Vagina (tissue), 2 donors: ENCODE data around the gene WDR48. TPM values are rescaled to one million over a fixed set of nuclear protein-coding genes. Genes with fewer than 3 reads are reported as not detected.

Experiments used
- DNase-seq, 2 donors: peaks; one replicate each; pipeline ENCODE4 v3.0.0-alpha.2; 2017; ENCODE audit errors: extremely low spot score in 2 of 2
- H3K27ac ChIP-seq: fragments of 200-600 bp; sonication (generic); one replicate; pipeline ENCODE4 v1.5.1; 2019
- H3K27me3 ChIP-seq: fragments of 200-600 bp; sonication (generic); one replicate; pipeline ENCODE4 v1.5.1; 2019
- H3K36me3 ChIP-seq, 2 donors: fragments of 200-600 bp; sonication (generic); one replicate each; pipeline ENCODE4 v1.5.1; 2017 to 2019
- H3K4me1 ChIP-seq: fragments of 200-600 bp; sonication (generic); one replicate; pipeline ENCODE4 v1.5.1; 2019
- H3K4me3 ChIP-seq, 2 donors: fragments of 200-600 bp; sonication (generic); 1 replicate in 1 of 2; 2 replicates in 1 of 2; pipeline ENCODE4 v1.5.1; 2016 to 2019
- H3K9me3 ChIP-seq: fragments of 200-600 bp; sonication (generic); one replicate; pipeline ENCODE4 v1.5.1; 2019
- POLR2A ChIP-seq, 2 donors: fragments of 450-650 bp; IDR thresholded peaks; one replicate each; pipeline ENCODE4 v1.6.1; 2017; ENCODE audit warnings: antibody characterized with exemption in 2 of 2, mild to moderate bottlenecking in 2 of 2, moderate library complexity in 2 of 2
- POLR2AphosphoS5 ChIP-seq, 2 donors: sonication (generic); formaldehyde crosslinking; IDR thresholded peaks; one replicate each; pipeline ENCODE4 v1.9.0; 2017; ENCODE audit warnings: antibody characterized with exemption in 2 of 2, mild to moderate bottlenecking in 2 of 2, low read depth in 1 of 2; ENCODE audit not compliant: insufficient read depth in 1 of 2
- intact Hi-C: fragments of 100-400 bp; cut with DNase I; formaldehyde crosslinking; loops from one replicate; pipeline ENCODE4 v1.15.1; 2023
- total RNA-seq: library from RNA; depleted of rRNA; stranded (reverse); fragments of >200 nt; gene quantifications from one replicate; pipeline ENCODE4 v1.2.3, GENCODE V29; 2016
- TF ChIP-seq, protein P1 (sequence below), 3 experiments: fragments of 450-650 bp in 2 of 3; fragments of 200-600 bp in 1 of 3; sonication (generic) in 1 of 3; IDR thresholded peaks; one replicate each; pipeline ENCODE4 v1.5.1; 2017 to 2019; ENCODE audit warnings: antibody characterized with exemption in 3 of 3, mild to moderate bottlenecking in 2 of 3, moderate library complexity in 2 of 3

Gene WDR48
- total RNA-seq, 1 donor from 2014 or later: 43.7 TPM

DNA sequence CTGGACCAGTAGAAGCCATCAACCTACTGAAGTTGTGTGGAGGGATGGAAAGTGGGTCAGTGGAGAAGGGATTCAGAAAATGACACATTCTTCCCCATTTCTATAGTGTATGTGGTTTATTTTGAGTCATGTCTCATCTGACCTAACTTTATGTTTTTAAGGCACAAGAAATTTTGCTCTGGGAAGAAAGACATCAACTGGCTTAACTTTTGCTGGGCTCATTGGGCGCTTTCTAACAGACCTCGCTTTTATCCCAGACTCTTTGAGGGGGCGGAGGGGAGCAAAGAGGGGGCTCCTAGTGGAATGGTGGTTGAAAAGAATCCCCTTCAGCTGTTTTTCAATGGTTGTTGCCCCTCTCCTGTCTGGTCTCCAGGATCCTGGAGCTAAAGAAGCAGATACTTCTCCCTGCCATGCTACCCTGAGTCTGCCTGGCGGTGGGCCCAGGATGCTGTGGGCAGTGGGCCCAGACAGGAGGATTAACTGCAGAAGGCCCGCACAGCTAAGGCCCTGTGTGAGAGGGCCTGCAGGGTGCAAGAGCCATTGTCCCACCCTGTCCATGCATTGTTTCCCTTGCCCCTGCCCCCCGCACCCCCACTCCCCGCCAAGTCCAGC lies 87.1 kb downstream of the WDR48 start:
- TF ChIP-seq POLR2A (IDR thresholded peaks at IDR 0.05) (no peak), POLR2AphosphoS5 (IDR thresholded peaks at IDR 0.05; ENCODE audit: insufficient read depth in 1 of 2, low read depth in 1 of 2) (no peak)
- TF ChIP-seq, protein P1, sequence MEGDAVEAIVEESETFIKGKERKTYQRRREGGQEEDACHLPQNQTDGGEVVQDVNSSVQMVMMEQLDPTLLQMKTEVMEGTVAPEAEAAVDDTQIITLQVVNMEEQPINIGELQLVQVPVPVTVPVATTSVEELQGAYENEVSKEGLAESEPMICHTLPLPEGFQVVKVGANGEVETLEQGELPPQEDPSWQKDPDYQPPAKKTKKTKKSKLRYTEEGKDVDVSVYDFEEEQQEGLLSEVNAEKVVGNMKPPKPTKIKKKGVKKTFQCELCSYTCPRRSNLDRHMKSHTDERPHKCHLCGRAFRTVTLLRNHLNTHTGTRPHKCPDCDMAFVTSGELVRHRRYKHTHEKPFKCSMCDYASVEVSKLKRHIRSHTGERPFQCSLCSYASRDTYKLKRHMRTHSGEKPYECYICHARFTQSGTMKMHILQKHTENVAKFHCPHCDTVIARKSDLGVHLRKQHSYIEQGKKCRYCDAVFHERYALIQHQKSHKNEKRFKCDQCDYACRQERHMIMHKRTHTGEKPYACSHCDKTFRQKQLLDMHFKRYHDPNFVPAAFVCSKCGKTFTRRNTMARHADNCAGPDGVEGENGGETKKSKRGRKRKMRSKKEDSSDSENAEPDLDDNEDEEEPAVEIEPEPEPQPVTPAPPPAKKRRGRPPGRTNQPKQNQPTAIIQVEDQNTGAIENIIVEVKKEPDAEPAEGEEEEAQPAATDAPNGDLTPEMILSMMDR (IDR thresholded peaks at IDR 0.05): no peak
- Histone ChIP-seq H3K27ac (no peak overlapping the region), H3K27me3 (no peaks in the 10 kb centered on the region), H3K4me3 (no peak overlapping the region), H3K9me3 (no peaks in the 10 kb centered on the region), H3K36me3 (peaks cover 0 to 32% of the 10 kb centered on the region in 2 donors), H3K4me1 (peaks cover 61% of the 10 kb centered on the region)
- no peak for DNase-seq
- intact Hi-C loops: no loop called here

DNA sequence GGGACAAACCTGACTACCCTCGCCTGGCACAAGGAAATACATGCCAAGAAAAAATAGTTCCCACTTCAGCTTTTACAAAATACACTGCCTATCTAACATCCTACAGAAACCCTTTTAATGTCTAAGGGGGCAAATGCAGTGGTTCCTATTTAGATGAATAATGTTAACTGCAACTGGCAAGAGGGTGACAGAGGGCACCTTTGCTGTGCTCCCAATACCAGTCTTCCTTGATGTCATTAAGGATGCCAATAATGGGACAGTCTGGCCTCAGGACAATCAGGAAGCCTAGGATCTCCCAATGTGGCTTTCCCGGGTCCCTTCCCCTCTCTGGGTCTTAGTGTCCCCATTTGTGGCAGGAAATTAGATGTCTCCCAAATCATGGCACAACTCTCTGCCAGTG lies 87.6 kb downstream of the WDR48 start:
- Histone ChIP-seq H3K27me3 (no peaks in the 10 kb centered on the region), H3K27ac (no peak overlapping the region), H3K4me1 (peaks cover 61% of the 10 kb centered on the region), H3K4me3 (no peak overlapping the region), H3K9me3 (no peaks in the 10 kb centered on the region), H3K36me3 (peaks cover 0 to 37% of the 10 kb centered on the region in 2 donors)
- intact Hi-C loops: no loop called here
- DNase-seq: no peak
- TF ChIP-seq POLR2A (IDR thresholded peaks at IDR 0.05) (no peak), POLR2AphosphoS5 (IDR thresholded peaks at IDR 0.05; ENCODE audit: insufficient read depth in 1 of 2, low read depth in 1 of 2) (no peak)
- TF ChIP-seq, protein P1 (IDR thresholded peaks at IDR 0.05): no peak

DNA sequence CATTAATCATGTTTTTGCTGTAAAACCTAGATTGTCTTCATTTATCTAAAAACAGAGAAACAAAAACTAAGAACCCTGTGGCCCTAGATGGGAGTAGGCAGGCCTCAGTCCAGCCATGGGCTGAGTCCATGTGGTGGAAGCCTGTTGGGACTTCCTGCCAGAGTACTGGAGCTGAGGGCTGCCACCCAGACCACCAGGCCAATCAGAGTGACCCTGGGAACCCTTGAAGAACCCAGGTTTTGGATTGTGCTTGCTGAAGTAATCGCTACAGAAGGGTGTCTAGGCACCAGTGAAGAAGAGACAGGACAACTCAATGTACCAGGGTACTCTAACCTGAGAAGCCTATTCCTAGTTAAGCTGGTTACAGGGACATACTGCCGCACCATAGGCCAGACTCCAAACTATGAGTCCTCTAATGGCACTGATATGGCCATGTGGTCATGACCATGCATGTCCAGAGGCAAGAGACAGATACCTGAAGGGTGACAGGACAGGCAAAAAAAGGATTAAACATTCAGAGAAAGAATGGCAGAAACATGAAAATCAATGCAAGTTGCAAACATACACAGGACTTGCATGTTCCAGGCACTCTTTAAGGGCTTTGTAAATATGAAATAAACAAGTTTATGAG lies 88.6 kb downstream of the WDR48 start:
- Histone ChIP-seq H3K4me3 (no peak overlapping the region), H3K27ac (peak overlapping the region; percentile 75), H3K4me1 (peaks cover 61% of the 10 kb centered on the region), H3K36me3 (peaks cover 0 to 47% of the 10 kb centered on the region in 2 donors), H3K9me3 (no peaks in the 10 kb centered on the region), H3K27me3 (no peaks in the 10 kb centered on the region)
- DNase-seq: no peak
- TF ChIP-seq, protein P1 (IDR thresholded peaks at IDR 0.05): no peak
- no peak for TF ChIP-seq POLR2A (IDR thresholded peaks at IDR 0.05)
- TF ChIP-seq POLR2AphosphoS5 (IDR thresholded peaks at IDR 0.05; ENCODE audit: insufficient read depth in 1 of 2, low read depth in 1 of 2): no peak
- intact Hi-C loops: no loop called here

DNA sequence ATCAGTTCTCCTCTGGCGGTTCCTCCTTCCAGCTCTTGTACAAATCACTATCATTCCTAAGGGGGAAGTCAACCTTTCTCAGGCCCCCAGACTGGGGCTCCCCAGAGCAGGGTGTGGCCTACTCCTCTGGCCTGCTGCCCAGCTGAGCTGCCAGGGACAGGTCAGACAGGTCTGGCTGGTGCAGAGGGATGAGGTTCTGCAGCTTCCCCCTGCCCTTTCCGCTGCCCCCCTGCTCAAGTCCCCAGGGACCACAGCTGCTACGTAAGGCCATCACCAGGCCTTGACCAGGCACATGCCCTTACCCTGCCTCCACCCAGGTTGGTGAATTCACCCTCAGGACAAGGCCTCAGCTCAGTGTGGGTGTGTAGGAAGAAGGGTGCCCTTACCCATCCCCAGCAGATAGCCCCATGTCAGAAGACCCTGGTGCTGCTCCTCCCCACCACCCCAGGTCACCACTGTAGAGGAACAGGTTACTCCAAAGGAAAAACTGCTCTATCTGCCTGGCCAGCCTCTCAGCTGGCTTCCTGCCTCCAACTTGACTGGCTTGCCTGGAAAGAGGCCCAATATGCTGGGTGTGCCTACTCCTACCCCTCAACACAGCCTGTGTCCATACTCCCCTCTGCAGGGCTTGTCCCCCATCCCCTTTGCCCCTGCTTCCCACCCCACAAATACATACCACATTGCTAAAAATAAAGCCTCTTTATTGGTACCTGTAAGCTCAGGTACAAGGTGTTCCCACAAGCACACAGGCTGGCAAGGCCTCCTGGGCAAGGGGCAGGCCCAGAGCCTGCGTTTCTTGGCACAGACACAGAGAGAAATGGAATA lies 89.6 kb downstream of the WDR48 start:
- DNase-seq: no peak
- Histone ChIP-seq H3K4me1 (peaks cover 62% of the 10 kb centered on the region), H3K4me3 (no peak overlapping the region), H3K27ac (peak overlapping the region; percentile 75), H3K9me3 (no peaks in the 10 kb centered on the region), H3K36me3 (peaks cover 0 to 56% of the 10 kb centered on the region in 2 donors), H3K27me3 (no peaks in the 10 kb centered on the region)
- TF ChIP-seq POLR2A (IDR thresholded peaks at IDR 0.05) (no peak), POLR2AphosphoS5 (IDR thresholded peaks at IDR 0.05; ENCODE audit: insufficient read depth in 1 of 2, low read depth in 1 of 2) (peak; percentile 48 to 55)
- TF ChIP-seq, protein P1 (IDR thresholded peaks at IDR 0.05): no peak
- intact Hi-C loops: no loop called here
